Measurements from ENCODE around the gene NEU2.
"Not testable (repeated sequence)": the region's sequence is repeated elsewhere in the genome, so short reads cannot be mapped to it uniquely, and the experiment has no call there.

The NEU2 gene

GRCh38 chr2:233044974-233045605 is 12.6 kb downstream of the NEU2 start:
- no peak overlapping the region for H3K27ac ChIP-seq (ENCODE audit: low read depth, low read length)
- H3K27me3 ChIP-seq (ENCODE audit: control insufficient read depth, insufficient read depth, low read length): no peaks in the 10 kb centered on the region
- H3K36me3 ChIP-seq (ENCODE audit: control insufficient read depth, insufficient read depth, low read length): no peaks in the 10 kb centered on the region
- no peaks in the 10 kb centered on the region for H3K4me1 ChIP-seq (ENCODE audit: control insufficient read depth, insufficient read depth, low read length)
- no peak overlapping the region for H3K9ac ChIP-seq (ENCODE audit: low read length)
- no peak overlapping the region for H3K4me3 ChIP-seq (ENCODE audit: low read length)

- H3K27me3 ChIP-seq (ENCODE audit: control insufficient read depth, insufficient read depth, low read length): no peaks in the 10 kb centered on the region
- H3K4me3 ChIP-seq (ENCODE audit: low read length): no peak overlapping the region
- H3K27ac ChIP-seq (ENCODE audit: low read depth, low read length): no peak overlapping the region
- H3K4me1 ChIP-seq (ENCODE audit: control insufficient read depth, insufficient read depth, low read length): no peaks in the 10 kb centered on the region
- H3K9ac ChIP-seq (ENCODE audit: low read length): no peak overlapping the region
- H3K36me3 ChIP-seq (ENCODE audit: control insufficient read depth, insufficient read depth, low read length): no peaks in the 10 kb centered on the region
Measured at GRCh38 chr2:233047206-233047605, 14.7 kb downstream of the NEU2 start.

DNA sequence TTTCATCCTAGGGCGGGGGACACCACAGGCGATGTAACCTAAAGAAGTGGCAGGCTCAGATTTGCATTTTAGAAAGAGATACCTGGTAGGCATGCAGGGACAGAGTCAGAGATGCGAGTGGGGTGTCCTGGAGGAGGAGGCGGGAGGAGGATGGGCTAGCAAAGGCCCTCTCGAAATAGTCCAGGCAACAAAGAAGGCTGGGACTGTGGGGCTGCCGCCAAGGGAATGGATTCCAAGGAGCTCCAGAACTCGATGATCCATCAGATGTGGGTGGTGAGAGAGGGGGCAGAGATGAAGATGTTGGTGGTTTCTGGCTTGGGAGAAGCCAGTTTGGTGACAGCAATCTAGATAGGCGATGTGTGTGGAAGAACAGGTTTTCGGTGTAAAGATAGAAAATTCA is 15.2 kb downstream of the NEU2 start:
- Histone ChIP-seq H3K36me3 (ENCODE audit: control insufficient read depth, insufficient read depth, low read length) (no peaks in the 10 kb centered on the region), H3K27ac (ENCODE audit: low read depth, low read length) (no peak overlapping the region), H3K4me1 (ENCODE audit: control insufficient read depth, insufficient read depth, low read length) (no peaks in the 10 kb centered on the region), H3K9ac (ENCODE audit: low read length) (no peak overlapping the region), H3K27me3 (ENCODE audit: control insufficient read depth, insufficient read depth, low read length) (no peaks in the 10 kb centered on the region), H3K4me3 (ENCODE audit: low read length) (no peak overlapping the region)

GRCh38 chr2:233048569-233049193 is 16.2 kb downstream of the NEU2 start:
- Histone ChIP-seq H3K9ac (ENCODE audit: low read length) (no peak overlapping the region), H3K27ac (ENCODE audit: low read depth, low read length) (no peak overlapping the region), H3K27me3 (ENCODE audit: control insufficient read depth, insufficient read depth, low read length) (no peaks in the 10 kb centered on the region), H3K4me3 (ENCODE audit: low read length) (no peak overlapping the region), H3K36me3 (ENCODE audit: control insufficient read depth, insufficient read depth, low read length) (no peaks in the 10 kb centered on the region), H3K4me1 (ENCODE audit: control insufficient read depth, insufficient read depth, low read length) (no peaks in the 10 kb centered on the region)

- H3K27ac ChIP-seq (ENCODE audit: low read depth, low read length): no peak overlapping the region
- H3K36me3 ChIP-seq (ENCODE audit: control insufficient read depth, insufficient read depth, low read length): no peaks in the 10 kb centered on the region
- no peak overlapping the region for H3K9ac ChIP-seq (ENCODE audit: low read length)
- H3K27me3 ChIP-seq (ENCODE audit: control insufficient read depth, insufficient read depth, low read length): no peaks in the 10 kb centered on the region
- no peak overlapping the region for H3K4me3 ChIP-seq (ENCODE audit: low read length)
- no peaks in the 10 kb centered on the region for H3K4me1 ChIP-seq (ENCODE audit: control insufficient read depth, insufficient read depth, low read length)
Measured at GRCh38 chr2:233049194-233049761, 16.8 kb downstream of the NEU2 start.

- Histone ChIP-seq H3K9ac (ENCODE audit: low read length) (no peak overlapping the region), H3K27me3 (ENCODE audit: control insufficient read depth, insufficient read depth, low read length) (no peaks in the 10 kb centered on the region), H3K27ac (ENCODE audit: low read depth, low read length) (no peak overlapping the region)
Measured at GRCh38 chr2:233051241-233052149, 19.0 kb downstream of the NEU2 start.

GRCh38 chr2:233052517-233052916 is 20.0 kb downstream of the NEU2 start:
- not testable (repeated sequence) for H3K4me3 ChIP-seq (ENCODE audit: low read length); H3K4me1 ChIP-seq (ENCODE audit: control insufficient read depth, insufficient read depth, low read length); H3K27me3 ChIP-seq (ENCODE audit: control insufficient read depth, insufficient read depth, low read length); H3K36me3 ChIP-seq (ENCODE audit: control insufficient read depth, insufficient read depth, low read length); H3K27ac ChIP-seq (ENCODE audit: low read depth, low read length); H3K9ac ChIP-seq (ENCODE audit: low read length)

More at GRCh38 chr2:233051241-233052149, 19.0 kb downstream of the NEU2 start:
- Histone ChIP-seq H3K4me3 (ENCODE audit: low read length) (no peak overlapping the region), H3K36me3 (ENCODE audit: control insufficient read depth, insufficient read depth, low read length) (no peaks in the 10 kb centered on the region), H3K4me1 (ENCODE audit: control insufficient read depth, insufficient read depth, low read length) (no peaks in the 10 kb centered on the region)

DNA sequence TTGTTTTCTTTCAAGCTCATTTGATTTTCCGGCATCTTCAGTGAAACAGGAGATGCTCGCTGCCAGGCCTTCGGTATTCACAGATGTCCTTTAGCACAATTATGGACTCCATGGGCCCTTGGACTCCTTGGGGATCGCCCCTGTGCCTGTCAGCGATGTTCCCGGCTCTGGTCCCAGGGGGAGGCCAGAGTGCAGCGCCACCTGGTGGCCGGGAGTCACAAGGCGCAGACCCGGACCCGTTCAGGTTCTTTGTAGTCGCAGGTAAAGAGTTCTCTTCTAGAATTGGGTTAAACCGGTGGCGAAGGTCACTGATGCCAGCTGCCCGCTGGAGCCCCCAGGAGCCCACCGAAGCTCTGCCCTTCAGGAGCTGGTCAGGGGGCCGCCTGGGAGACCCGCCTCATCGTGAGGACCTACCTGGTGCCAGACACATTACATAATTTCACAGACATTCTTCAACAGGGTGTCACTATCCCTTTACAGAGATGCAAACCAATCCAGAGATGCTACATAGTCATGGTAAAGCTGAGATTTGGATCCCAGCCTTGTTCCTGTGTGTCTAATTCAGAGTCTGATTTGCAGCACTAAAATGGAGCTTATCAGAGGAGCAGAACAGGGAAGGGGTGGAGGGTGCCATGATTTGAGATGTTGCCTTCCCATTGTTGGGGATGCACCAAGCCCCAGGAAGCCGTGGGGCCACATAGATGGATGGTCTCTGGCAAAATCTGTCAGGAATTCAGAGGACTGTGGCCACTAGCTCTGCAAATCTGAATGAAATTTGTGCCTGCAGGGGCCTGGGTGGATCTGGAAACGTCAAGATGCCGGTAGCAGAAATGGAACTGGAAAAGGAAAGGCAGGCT is 21.7 kb downstream of the NEU2 start:
- Histone ChIP-seq H3K4me3 (ENCODE audit: low read length) (no peak overlapping the region), H3K27ac (ENCODE audit: low read depth, low read length) (no peak overlapping the region), H3K9ac (ENCODE audit: low read length) (no peak overlapping the region), H3K27me3 (ENCODE audit: control insufficient read depth, insufficient read depth, low read length) (no peaks in the 10 kb centered on the region), H3K4me1 (ENCODE audit: control insufficient read depth, insufficient read depth, low read length) (no peaks in the 10 kb centered on the region), H3K36me3 (ENCODE audit: control insufficient read depth, insufficient read depth, low read length) (no peaks in the 10 kb centered on the region)

DNA sequence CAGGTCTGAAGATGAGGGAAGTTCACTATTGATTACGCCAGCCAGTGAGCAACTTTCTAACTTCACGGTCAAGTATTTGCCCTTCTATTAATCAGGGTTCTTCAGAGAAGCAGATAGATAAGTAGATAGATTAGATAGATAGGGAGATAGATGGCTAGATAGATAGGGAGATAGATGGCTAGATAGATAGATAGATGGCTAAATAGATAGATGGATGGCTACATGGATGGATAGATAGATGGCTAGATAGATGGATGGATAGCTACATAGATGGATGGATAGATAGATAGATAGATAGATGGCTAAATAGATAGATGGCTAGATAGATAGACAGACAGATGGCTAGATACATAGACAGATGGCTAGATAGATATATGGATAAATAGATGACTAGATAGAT is 22.9 kb downstream of the NEU2 start:
- H3K4me1 ChIP-seq (ENCODE audit: control insufficient read depth, insufficient read depth, low read length): no peaks in the 10 kb centered on the region
- H3K27me3 ChIP-seq (ENCODE audit: control insufficient read depth, insufficient read depth, low read length): no peaks in the 10 kb centered on the region
- H3K9ac ChIP-seq (ENCODE audit: low read length): no peak overlapping the region
- no peak overlapping the region for H3K4me3 ChIP-seq (ENCODE audit: low read length)
- H3K27ac ChIP-seq (ENCODE audit: low read depth, low read length): no peak overlapping the region
- H3K36me3 ChIP-seq (ENCODE audit: control insufficient read depth, insufficient read depth, low read length): no peaks in the 10 kb centered on the region

DNA sequence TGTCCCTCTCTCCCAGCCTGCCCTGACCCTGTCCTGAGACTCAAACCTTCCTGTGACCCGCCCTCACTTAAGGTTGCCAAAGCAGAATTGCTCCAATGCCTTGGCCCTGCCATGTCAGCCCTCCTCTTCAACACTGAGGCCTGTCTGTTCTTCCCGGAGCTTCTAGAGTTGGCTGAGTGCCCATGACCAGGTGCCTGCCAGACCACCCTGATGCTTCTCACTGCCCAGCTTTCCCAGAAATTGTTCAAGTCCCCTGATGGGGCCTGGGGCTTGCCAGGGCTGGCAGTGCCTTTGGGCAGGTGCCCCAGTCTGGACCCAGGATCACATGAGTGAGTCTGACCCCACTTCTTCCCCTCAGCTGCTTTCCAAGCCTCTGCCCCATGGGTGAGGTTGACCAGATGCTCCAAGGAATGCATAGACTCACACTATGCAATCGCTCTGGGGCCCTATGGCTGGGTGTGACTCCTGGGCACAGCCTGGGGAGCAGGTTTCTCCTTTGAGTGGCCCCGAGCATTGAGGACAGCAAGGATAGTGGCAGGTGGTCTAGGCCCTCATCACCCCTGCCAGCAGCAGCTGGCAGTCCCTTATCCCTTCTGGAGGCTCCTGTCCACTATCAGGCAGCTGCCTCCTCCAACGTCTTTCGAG is 24.6 kb downstream of the NEU2 start:
- Histone ChIP-seq H3K4me3 (ENCODE audit: low read length) (no peak overlapping the region), H3K4me1 (ENCODE audit: control insufficient read depth, insufficient read depth, low read length) (no peaks in the 10 kb centered on the region), H3K9ac (ENCODE audit: low read length) (no peak overlapping the region), H3K36me3 (ENCODE audit: control insufficient read depth, insufficient read depth, low read length) (no peaks in the 10 kb centered on the region), H3K27me3 (ENCODE audit: control insufficient read depth, insufficient read depth, low read length) (no peaks in the 10 kb centered on the region), H3K27ac (ENCODE audit: low read depth, low read length) (no peak overlapping the region)

DNA sequence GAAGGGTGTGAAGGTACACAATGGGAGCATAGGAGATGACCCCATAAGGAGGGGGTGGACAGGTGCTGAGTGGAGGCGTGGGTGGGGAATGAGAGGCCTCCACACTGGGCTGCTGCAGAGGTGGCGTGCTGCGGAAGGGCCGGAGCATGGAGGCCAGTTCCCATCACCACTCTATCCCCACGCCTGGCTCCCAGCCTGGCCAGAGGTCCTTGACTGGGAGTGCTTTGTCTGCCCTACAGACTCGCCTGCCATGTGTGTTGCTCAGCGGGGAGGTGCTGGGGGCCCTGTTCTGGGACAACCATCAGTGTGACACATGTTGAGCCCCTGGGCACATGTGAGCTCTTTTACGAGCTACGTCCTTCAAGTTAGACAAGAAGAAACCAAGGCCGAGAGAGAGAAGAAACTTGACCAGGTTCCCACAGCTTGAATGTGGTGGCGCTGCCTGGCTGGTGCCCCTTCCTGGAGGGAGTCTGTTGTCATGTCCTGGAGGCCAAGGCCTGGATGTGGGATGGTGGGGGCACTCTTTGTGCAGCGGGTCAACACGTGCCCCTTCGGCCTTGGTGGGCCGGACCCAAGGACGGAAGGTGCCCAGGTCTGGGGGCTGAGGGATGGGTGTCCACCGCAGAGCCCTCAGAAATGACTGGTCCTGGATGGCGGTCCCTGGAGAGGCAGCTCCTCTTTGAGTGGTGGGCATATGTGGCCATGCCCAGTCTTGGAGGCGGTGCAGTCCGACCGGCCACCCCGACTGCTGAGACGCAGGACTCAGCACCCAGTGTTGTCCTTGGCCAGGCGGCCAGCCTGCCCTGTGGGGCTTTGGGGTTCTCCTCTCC is 26.5 kb downstream of the NEU2 start:
- H3K27ac ChIP-seq (ENCODE audit: low read depth, low read length): no peak overlapping the region
- H3K36me3 ChIP-seq (ENCODE audit: control insufficient read depth, insufficient read depth, low read length): no peaks in the 10 kb centered on the region
- H3K27me3 ChIP-seq (ENCODE audit: control insufficient read depth, insufficient read depth, low read length): no peaks in the 10 kb centered on the region
- no peak overlapping the region for H3K9ac ChIP-seq (ENCODE audit: low read length)
- H3K4me1 ChIP-seq (ENCODE audit: control insufficient read depth, insufficient read depth, low read length): no peaks in the 10 kb centered on the region
- no peak overlapping the region for H3K4me3 ChIP-seq (ENCODE audit: low read length)
